GM12878 (cell line): ENCODE data around the gene SLC25A42. TPM values are rescaled to one million over a fixed set of nuclear protein-coding genes. Genes with fewer than 3 reads are reported as not detected.

Experiments used
- ASH2L ChIP-seq: fragments of 300-600, 200-600 bp; sonication (generic); IDR thresholded peaks from 2 replicates; pipeline ENCODE4 v1.6.1; 2017; ENCODE audit warnings: low read depth, mild to moderate bottlenecking, borderline replicate concordance
- CHD2 ChIP-seq: IDR thresholded peaks from 2 replicates; pipeline ENCODE4 v1.6.1; 2011; ENCODE audit warnings: low read depth, low read length, improper control_type of control experiment, borderline replicate concordance
- CTCF ChIP-seq, 3 experiments: IDR thresholded peaks in 2 of 3; conservative IDR thresholded peaks in 1 of 3; 2 replicates each; pipeline ENCODE4 v1.5.1; 2011; ENCODE audit warnings: low read depth in 3 of 3, low read length in 3 of 3, mild to moderate bottlenecking in 3 of 3, control low read depth in 2 of 3, moderate library complexity in 2 of 3, inconsistent platforms in 1 of 3, mixed read lengths in 1 of 3; ENCODE audit not compliant: control insufficient read depth in 2 of 3, insufficient read depth in 1 of 3; ENCODE audit errors: extremely low read depth in 1 of 3
- DPF2 ChIP-seq: fragments of 450-650 bp; IDR thresholded peaks from 2 replicates; pipeline ENCODE4 v1.6.1; 2017; ENCODE audit warnings: mild to moderate bottlenecking
- NBN ChIP-seq: fragments of 450-650 bp; IDR thresholded peaks from 2 replicates; pipeline ENCODE4 v1.6.1; 2016
- NFYB ChIP-seq: IDR thresholded peaks from 2 replicates; pipeline ENCODE4 v1.6.1; 2011; ENCODE audit warnings: low read depth, mild to moderate bottlenecking, low read length, improper control_type of control experiment, moderate library complexity; ENCODE audit not compliant: insufficient read depth
- POU2F2 ChIP-seq: IDR thresholded peaks from 3 replicates; pipeline ENCODE4 v1.6.1; 2011; ENCODE audit warnings: low read depth, mild to moderate bottlenecking, low read length, borderline replicate concordance
- RELB ChIP-seq: fragments of 450-650 bp; IDR thresholded peaks from 2 replicates; pipeline ENCODE4 v1.6.1; 2017; ENCODE audit warnings: low read depth, mild to moderate bottlenecking, moderate library complexity
- RUNX3 ChIP-seq: IDR thresholded peaks from 2 replicates; pipeline ENCODE4 v1.6.1; 2012; ENCODE audit warnings: low read length, inconsistent platforms
- SIN3A ChIP-seq: IDR thresholded peaks from 2 replicates; pipeline ENCODE4 v1.6.1; 2012; ENCODE audit warnings: low read depth, low read length, improper control_type of control experiment
- SMARCA5 ChIP-seq: fragments of 450-650 bp; IDR thresholded peaks from 2 replicates; pipeline ENCODE4 v1.6.1; 2017; ENCODE audit warnings: mild to moderate bottlenecking
- SP1 ChIP-seq: IDR thresholded peaks from one replicate; pipeline ENCODE4 v1.6.1; 2011; ENCODE audit warnings: low read depth, low read length
- SUPT20H ChIP-seq: IDR thresholded peaks from 2 replicates; pipeline ENCODE4 v1.6.1; 2011; ENCODE audit warnings: low read depth, mild to moderate bottlenecking, low read length, moderate library complexity, borderline replicate concordance; ENCODE audit not compliant: control insufficient read depth
- TARDBP ChIP-seq: IDR thresholded peaks from 2 replicates; pipeline ENCODE4 v1.6.1; 2016; ENCODE audit warnings: borderline replicate concordance
- USF1 ChIP-seq: IDR thresholded peaks from 2 replicates; pipeline ENCODE4 v1.6.1; 2011; ENCODE audit warnings: borderline replicate concordance, low read depth, mild to moderate bottlenecking, moderate library complexity, mixed read lengths, low read length; ENCODE audit not compliant: insufficient read depth; ENCODE audit errors: extremely low read length
- USF2 ChIP-seq: IDR thresholded peaks from 2 replicates; pipeline ENCODE4 v1.6.1; 2011; ENCODE audit warnings: low read depth, low read length, improper control_type of control experiment, borderline replicate concordance
- ZSCAN29 ChIP-seq: fragments of 450-650 bp; IDR thresholded peaks from 2 replicates; pipeline ENCODE4 v1.6.1; 2017; ENCODE audit warnings: mild to moderate bottlenecking, moderate library complexity
- polyA plus RNA-seq, 11 experiments: library from polyadenylated mRNA; depleted of rRNA in 4 of 11; unstranded in 6 of 11; stranded (reverse) in 5 of 11; fragments of >200 nt; fragmentation: Nextera tagmentation in 4 of 11; fragmentation: Illumina TruSeq in 1 of 11; extraction: Ambion mirVana in 4 of 11; extraction: Trizol in 1 of 11; gene quantifications; 1 replicate in 1 of 11; 2 replicates in 10 of 11; pipeline versions ENCODE4 v1.2.1 to v1.2.3, GENCODE V29; 2011 to 2016; ENCODE audit warnings: inconsistent platforms in 2 of 11, missing spikeins in 2 of 11, low read depth in 1 of 11
- total RNA-seq, 4 experiments: library from RNA; depleted of rRNA in 3 of 4; stranded (reverse); fragments of >200 nt in 3 of 4; fragmentation: Illumina TruSeq in 1 of 4; extraction: Trizol in 1 of 4; gene quantifications; 2 replicates each; pipeline versions ENCODE4 v1.2.1 to v1.2.3, GENCODE V29; 2013 to 2021

Gene SLC25A42
- total and polyA plus RNA-seq, 10 of the 15 experiments (the other 5 are each of a cell fraction or from before 2014, with no cell fraction given), result 0.24 to 19.2 (median 9.6) TPM

- TF ChIP-seq NBN (peak; percentile 67; the same call in 1 of the 2 replicates), TARDBP (no peak), RUNX3 (peak; percentile 34; the same call in 1 of the 2 replicates), CTCF (IDR thresholded peaks at IDR 0.05 in 2 of 3, conservative IDR thresholded peaks at IDR 0.05 in 1 of 3; ENCODE audit: control insufficient read depth in 2 of 3, extremely low read depth in 1 of 3, insufficient read depth in 1 of 3, low read depth in 3 of 3, low read length in 3 of 3) (no peak), ZSCAN29 (no peak), ASH2L (no peak), RELB (peak; percentile 60; the same call in 1 of the 2 replicates), SIN3A (no peak), USF1 (no peak), NFYB (no peak), SUPT20H (no peak), SP1 (no peak), SMARCA5 (no peak), USF2 (no peak), POU2F2 (no peak), CHD2 (no peak), DPF2 (no peak)
Measured at GRCh38 chr19:19157808-19158207, 94.0 kb downstream of the SLC25A42 start (continued).
